Osteoblast (primary cell): ENCODE measurements around the gene C13orf46. TPM values are rescaled to one million over a fixed set of nuclear protein-coding genes. Genes with fewer than 3 reads are reported as not detected.

Experiments
- DNase-seq: peaks from one replicate; pipeline ENCODE4 v3.0.0; 2011; ENCODE audit warnings: low spot score, mixed read lengths; ENCODE audit not compliant: insufficient read length; ENCODE audit errors: missing footprints
- H2AFZ ChIP-seq: 2 replicates; pipeline ENCODE4 v1.6.0; 2011; ENCODE audit warnings: mild to moderate bottlenecking, low read length
- H3K27ac ChIP-seq: 2 replicates; pipeline ENCODE4 v1.5.1; 2011; ENCODE audit warnings: mild to moderate bottlenecking, low read depth, low read length, moderate library complexity
- H3K27me3 ChIP-seq: 2 replicates; pipeline ENCODE4 v1.6.0; 2012; ENCODE audit warnings: mild to moderate bottlenecking, control low read depth, inconsistent platforms, low read length, moderate library complexity; ENCODE audit not compliant: insufficient read depth
- H3K36me3 ChIP-seq: 2 replicates; pipeline ENCODE4 v1.5.1; 2011; ENCODE audit warnings: mild to moderate bottlenecking, low read length, control low read depth, moderate library complexity; ENCODE audit not compliant: insufficient read depth
- H3K4me1 ChIP-seq: 2 replicates; pipeline ENCODE4 v1.5.1; 2011; ENCODE audit warnings: mild to moderate bottlenecking, low read length, control low read depth, moderate library complexity; ENCODE audit not compliant: insufficient read depth
- H3K4me2 ChIP-seq: 2 replicates; pipeline ENCODE4 v1.6.0; 2011; ENCODE audit warnings: mild to moderate bottlenecking, low read length; ENCODE audit not compliant: insufficient read depth
- H3K4me3 ChIP-seq: fragments of 200-600 bp; sonication (generic); 3 replicates; pipeline ENCODE4 v1.5.1; 2012; ENCODE audit warnings: mild to moderate bottlenecking, low read length, inconsistent platforms; ENCODE audit not compliant: insufficient read depth
- H3K79me2 ChIP-seq: 2 replicates; pipeline ENCODE4 v1.6.0; 2012; ENCODE audit warnings: mild to moderate bottlenecking, low read length, control low read depth, inconsistent platforms; ENCODE audit not compliant: insufficient read depth
- H3K9me3 ChIP-seq: 2 replicates; pipeline ENCODE4 v1.5.1; 2011; ENCODE audit warnings: low read depth, low read length, control low read depth
- H4K20me1 ChIP-seq: 2 replicates; pipeline ENCODE4 v1.6.0; 2012; ENCODE audit warnings: mild to moderate bottlenecking, low read length, control low read depth; ENCODE audit not compliant: insufficient read depth
- total RNA-seq: library from RNA; depleted of rRNA; stranded (reverse); fragments of >200 nt; gene quantifications from 2 replicates; pipeline ENCODE4 v1.2.3, GENCODE V29; 2012
- TF ChIP-seq, protein P1 (sequence below): IDR thresholded peaks from 2 replicates; pipeline ENCODE4 v1.5.1; 2011; ENCODE audit warnings: mild to moderate bottlenecking, low read depth, low read length, moderate library complexity; ENCODE audit errors: extremely low read depth

The C13orf46 gene
- total RNA-seq, 1 donor = 0.36 TPM

DNA sequence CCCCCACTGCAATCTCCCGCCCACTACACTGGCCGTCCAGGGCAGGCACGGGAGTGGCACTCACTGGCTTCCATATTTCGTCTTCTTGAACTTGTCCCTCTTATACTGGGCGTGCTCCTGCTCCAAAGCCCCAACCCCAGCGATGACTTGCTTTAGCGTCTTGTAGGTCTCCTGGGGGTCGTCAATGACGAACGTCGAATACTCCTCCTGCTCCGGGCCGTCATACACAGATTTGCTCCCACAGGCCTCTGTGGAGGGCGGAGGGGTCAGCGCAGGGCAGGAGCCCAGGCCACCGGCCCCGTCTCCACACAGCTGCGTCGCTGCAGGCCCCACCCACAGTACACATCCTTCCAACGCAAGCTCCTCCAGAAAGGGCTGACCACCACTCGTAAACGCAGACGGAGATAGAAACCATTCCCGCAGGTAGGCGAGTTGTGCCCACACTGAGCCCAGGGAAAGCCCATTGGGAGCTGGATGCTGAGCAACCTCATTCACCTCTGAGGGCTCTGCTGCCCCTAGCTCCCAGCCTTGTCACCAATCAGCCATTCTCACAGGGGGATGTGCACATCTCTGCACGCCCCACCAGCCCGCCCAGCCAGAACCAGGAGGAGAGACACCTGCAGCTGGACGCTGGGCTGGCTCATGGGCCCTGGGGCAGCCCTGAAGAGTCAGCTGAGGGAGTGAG is 7.9 kb upstream of the C13orf46 start:
- no peak for DNase-seq
- Histone ChIP-seq H3K36me3 (peaks cover 43% of the 10 kb centered on the region), H3K79me2 (peaks cover 3% of the 10 kb centered on the region)

DNA sequence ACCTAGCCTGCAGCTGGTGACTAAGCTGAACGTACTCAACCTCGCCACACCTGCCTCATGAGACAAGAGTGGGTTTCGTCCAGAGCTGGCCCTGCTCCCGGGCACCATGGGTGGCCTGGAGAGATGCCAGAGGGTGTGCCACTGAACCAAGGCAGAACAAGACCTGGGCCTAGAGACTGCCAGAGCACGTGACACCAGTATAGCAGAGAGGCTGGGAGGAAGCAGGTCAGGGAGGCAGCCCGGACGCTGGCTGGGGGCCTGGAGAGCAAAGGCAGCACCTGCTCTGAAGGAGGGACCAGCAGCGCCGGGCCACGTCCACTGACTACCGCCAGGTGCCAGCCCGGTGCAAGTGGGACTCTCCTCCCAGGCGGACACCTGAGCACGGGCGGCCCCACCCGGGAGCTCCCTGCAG is 7.3 kb upstream of the C13orf46 start:
- H3K9me3 ChIP-seq = no peaks in the 10 kb centered on the region
- no peak for DNase-seq
- H2AFZ ChIP-seq = no peak overlapping the region
- peaks cover 3% of the 10 kb centered on the region for H3K79me2 ChIP-seq
- no peak overlapping the region for H3K4me2 ChIP-seq
- TF ChIP-seq, protein P1, sequence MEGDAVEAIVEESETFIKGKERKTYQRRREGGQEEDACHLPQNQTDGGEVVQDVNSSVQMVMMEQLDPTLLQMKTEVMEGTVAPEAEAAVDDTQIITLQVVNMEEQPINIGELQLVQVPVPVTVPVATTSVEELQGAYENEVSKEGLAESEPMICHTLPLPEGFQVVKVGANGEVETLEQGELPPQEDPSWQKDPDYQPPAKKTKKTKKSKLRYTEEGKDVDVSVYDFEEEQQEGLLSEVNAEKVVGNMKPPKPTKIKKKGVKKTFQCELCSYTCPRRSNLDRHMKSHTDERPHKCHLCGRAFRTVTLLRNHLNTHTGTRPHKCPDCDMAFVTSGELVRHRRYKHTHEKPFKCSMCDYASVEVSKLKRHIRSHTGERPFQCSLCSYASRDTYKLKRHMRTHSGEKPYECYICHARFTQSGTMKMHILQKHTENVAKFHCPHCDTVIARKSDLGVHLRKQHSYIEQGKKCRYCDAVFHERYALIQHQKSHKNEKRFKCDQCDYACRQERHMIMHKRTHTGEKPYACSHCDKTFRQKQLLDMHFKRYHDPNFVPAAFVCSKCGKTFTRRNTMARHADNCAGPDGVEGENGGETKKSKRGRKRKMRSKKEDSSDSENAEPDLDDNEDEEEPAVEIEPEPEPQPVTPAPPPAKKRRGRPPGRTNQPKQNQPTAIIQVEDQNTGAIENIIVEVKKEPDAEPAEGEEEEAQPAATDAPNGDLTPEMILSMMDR = no peak
- peaks cover 12% of the 10 kb centered on the region for H3K4me1 ChIP-seq
- peaks cover 43% of the 10 kb centered on the region for H3K36me3 ChIP-seq
- peaks cover 16% of the 10 kb centered on the region for H4K20me1 ChIP-seq
- H3K4me3 ChIP-seq = no peak overlapping the region
- H3K27ac ChIP-seq = no peak overlapping the region
- H3K27me3 ChIP-seq = no peaks in the 10 kb centered on the region

More for the DNA sequence above, 7.9 kb upstream of the C13orf46 start:
- Histone ChIP-seq H3K4me3 (no peak overlapping the region), H3K4me2 (no peak overlapping the region), H3K4me1 (peaks cover 8% of the 10 kb centered on the region), H3K27me3 (no peaks in the 10 kb centered on the region), H2AFZ (no peak overlapping the region), H3K9me3 (no peaks in the 10 kb centered on the region), H4K20me1 (peaks cover 16% of the 10 kb centered on the region), H3K27ac (no peak overlapping the region)
- TF ChIP-seq, protein P1 = no peak

DNA sequence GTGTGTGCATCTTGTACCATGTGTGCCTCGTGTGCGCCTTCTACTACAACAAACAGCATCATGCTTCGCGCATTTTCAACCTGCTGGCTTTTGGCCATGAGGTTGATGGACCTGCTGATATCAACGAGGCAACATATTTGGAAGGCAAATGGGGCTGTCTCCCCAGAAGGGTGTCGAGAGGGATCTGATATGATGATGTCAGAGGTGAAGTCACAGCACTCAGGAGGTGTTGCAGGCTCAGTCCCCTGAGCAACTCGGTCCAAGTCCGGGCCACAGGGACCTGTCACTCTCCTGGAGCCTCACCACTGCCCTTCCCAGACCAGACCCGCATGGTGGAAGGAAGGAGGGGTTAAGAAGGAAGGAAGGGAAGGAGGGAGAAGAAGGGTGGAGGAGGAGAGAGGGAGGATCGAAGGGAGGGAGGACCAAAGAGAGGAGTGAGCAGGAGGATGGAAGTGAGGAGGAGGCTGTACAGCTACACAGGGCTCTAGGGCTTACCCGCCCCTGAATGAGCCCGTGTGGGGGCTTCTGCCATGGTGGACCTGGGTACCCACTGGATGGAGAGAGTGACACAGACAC is 6.7 kb upstream of the C13orf46 start:
- Histone ChIP-seq H4K20me1 (peaks cover 16% of the 10 kb centered on the region), H2AFZ (no peak overlapping the region)
- no peak for DNase-seq

More for the DNA sequence above, 6.7 kb upstream of the C13orf46 start:
- Histone ChIP-seq H3K9me3 (no peaks in the 10 kb centered on the region), H3K36me3 (peaks cover 46% of the 10 kb centered on the region), H3K79me2 (peaks cover 3% of the 10 kb centered on the region), H3K4me2 (no peak overlapping the region), H3K27me3 (no peaks in the 10 kb centered on the region), H3K4me1 (peaks cover 12% of the 10 kb centered on the region), H3K4me3 (no peak overlapping the region), H3K27ac (no peak overlapping the region)
- TF ChIP-seq, protein P1 = no peak
